ENCODE measurements around the gene HOXD3.

HOXD3 gene

DNA sequence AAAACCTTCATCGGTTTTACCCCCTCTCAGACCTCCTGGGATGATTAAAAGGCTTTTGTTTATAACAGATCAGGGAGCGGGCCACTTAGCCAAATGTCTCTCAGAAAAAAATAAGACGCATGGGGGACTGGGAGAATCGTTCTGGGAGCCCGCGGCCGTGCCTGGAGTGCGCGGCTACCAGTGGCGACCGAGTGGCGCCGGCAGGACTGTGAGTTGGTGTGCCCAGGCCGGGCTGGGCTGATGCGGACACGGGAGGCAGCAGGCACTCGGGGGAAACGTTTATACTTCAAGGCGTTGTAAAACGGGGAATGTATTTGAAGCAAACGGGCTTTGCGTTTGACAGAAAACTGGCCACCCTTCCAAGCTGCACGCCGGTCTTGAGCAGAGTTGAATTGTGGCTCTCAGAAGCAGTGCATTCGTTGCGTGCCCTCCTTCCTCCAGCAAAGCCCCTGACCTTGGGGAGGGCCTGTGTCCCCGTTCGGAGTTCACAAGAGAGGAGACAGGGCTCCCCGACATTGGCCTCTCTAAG is 45.2 kb upstream of the HOXD3 start:
- in situ Hi-C loops (cut with MboI; ENCODE audit: low sequenced_read_pairs, unreplicated experiment) = no loop called here
- TF ChIP-seq, protein P1, sequence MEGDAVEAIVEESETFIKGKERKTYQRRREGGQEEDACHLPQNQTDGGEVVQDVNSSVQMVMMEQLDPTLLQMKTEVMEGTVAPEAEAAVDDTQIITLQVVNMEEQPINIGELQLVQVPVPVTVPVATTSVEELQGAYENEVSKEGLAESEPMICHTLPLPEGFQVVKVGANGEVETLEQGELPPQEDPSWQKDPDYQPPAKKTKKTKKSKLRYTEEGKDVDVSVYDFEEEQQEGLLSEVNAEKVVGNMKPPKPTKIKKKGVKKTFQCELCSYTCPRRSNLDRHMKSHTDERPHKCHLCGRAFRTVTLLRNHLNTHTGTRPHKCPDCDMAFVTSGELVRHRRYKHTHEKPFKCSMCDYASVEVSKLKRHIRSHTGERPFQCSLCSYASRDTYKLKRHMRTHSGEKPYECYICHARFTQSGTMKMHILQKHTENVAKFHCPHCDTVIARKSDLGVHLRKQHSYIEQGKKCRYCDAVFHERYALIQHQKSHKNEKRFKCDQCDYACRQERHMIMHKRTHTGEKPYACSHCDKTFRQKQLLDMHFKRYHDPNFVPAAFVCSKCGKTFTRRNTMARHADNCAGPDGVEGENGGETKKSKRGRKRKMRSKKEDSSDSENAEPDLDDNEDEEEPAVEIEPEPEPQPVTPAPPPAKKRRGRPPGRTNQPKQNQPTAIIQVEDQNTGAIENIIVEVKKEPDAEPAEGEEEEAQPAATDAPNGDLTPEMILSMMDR (IDR thresholded peaks at IDR 0.05; ENCODE audit: borderline replicate concordance, control extremely low read depth, extremely low read depth, insufficient read depth, missing control alignments) = no peak
- no peak for DNase-seq (ENCODE audit: low spot score)

DNA sequence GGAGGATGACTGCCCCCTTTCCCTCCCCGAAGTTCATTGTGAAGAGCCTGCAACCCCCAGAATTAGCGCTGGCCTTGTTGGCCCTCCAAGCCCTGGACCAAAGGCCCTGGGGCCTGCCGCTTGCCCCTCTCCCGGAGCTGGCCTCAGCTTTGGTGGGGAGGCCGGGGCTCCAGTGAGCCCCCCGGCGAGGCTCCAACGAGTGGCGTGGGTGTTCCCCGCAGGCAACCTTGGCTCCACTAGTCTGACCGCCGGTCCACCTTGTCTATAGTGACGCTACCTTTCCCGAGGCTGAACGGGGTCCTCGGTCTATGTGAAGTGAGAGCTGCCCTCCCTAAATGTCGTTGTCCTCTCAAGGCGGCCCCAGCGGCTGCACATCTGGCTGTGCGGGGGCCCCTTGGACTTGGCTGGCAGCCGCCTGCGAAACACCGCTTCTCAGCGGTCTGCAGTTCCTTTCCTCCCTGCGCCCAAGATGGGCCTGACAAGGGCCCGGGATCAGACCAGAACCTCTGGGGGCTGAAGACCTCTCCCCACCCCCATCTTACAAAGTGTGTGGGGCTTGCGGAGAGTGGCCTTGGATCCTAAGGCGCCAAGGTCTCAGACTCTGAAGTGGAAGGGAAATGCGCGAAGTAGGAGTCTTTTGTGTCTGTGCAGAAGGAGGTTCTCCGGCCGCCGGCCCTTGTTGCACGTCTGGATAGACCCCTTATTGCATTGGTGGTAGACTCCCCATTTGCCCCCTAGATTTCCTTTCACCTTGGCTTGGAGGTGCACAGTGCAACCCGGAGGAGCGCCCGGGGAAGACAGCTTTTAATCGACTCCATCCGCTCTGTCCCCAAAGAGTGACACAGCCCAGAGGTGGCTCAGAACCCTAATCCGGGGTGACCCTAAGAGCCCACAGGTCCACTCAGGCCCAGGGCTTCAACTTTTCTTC is 44.5 kb upstream of the HOXD3 start:
- in situ Hi-C loops (cut with MboI; ENCODE audit: low sequenced_read_pairs, unreplicated experiment) = no loop called here

DNA sequence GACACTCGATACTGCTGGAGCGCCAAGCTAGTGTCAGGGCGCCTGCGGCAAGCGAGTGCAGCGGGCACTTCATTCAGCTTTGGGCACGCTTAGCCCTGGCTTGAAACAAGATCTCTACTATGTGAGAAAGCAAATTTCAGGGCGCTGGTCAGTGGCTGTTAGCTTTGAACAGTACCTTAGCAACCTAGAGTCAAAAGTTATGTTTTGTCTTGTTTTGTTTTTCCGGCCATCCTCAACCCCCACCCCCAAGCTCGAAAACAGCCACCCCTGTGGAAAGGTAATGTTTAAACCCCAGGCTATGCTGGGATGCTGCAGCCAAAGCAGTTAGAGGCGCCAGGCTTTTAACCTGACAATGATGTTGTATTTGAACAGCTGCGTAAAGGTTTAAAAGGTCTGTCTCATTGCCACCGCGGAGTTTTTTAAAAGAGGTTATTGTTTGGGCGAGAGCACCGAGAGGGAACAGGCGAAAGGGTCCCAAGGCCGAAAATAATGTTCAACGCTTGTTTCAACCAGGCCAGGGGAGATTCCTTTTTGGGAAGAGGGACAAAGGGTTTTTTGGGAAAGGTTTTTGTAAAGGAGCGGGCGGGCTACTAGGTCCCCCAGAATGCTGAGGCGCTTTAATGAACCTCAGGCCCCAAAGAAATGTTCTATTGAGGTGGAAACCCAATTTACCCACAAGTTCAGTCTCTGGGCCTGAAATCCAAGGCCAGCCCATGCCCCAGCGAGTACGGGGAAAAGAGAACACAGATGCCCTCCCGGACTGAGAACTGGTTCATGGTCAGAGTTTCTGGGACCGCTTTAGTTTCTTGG is 42.8 kb upstream of the HOXD3 start:
- no peak for DNase-seq (ENCODE audit: low spot score)
- TF ChIP-seq, protein P1 (IDR thresholded peaks at IDR 0.05; ENCODE audit: borderline replicate concordance, control extremely low read depth, extremely low read depth, insufficient read depth, missing control alignments) = no peak
- in situ Hi-C loops (cut with MboI; ENCODE audit: low sequenced_read_pairs, unreplicated experiment) = no loop called here

More for the DNA sequence above, 44.5 kb upstream of the HOXD3 start:
- TF ChIP-seq, protein P1 (IDR thresholded peaks at IDR 0.05; ENCODE audit: borderline replicate concordance, control extremely low read depth, extremely low read depth, insufficient read depth, missing control alignments) = no peak
- no peak for DNase-seq (ENCODE audit: low spot score)

DNA sequence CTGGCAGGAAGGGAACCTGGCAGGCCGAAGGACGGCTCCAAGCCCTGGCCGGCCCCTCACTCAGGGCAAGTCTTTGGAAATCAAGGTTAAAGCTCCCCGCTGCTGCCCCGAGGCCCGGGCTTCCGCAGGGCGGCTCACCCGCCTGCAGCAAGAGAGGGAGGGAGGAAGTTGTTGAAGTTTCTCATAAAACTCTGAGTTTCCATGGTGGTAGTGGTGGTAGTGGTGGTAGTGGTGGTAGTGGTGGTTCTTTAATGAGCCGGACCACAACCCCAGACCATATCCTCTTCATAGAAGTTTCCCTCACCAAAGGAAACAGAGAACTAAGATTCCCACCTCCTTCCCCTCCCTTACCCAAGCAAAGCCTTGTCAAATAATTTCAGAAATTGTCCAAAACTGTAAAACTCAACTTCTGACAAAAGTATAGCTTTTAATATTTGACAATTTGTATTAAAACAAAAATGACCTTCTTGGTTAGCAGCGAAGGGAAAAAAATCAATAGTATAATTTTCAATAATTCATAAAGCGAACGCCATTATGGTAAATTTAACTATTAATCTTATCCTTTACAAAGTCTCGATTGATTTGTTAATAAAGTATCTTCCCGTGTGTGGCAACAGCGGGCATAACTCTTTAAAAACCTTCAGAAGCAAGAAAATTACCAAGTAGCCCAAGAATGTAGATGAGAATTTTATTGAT is 42.0 kb upstream of the HOXD3 start:
- in situ Hi-C loops (cut with MboI; ENCODE audit: low sequenced_read_pairs, unreplicated experiment) = no loop called here

DNA sequence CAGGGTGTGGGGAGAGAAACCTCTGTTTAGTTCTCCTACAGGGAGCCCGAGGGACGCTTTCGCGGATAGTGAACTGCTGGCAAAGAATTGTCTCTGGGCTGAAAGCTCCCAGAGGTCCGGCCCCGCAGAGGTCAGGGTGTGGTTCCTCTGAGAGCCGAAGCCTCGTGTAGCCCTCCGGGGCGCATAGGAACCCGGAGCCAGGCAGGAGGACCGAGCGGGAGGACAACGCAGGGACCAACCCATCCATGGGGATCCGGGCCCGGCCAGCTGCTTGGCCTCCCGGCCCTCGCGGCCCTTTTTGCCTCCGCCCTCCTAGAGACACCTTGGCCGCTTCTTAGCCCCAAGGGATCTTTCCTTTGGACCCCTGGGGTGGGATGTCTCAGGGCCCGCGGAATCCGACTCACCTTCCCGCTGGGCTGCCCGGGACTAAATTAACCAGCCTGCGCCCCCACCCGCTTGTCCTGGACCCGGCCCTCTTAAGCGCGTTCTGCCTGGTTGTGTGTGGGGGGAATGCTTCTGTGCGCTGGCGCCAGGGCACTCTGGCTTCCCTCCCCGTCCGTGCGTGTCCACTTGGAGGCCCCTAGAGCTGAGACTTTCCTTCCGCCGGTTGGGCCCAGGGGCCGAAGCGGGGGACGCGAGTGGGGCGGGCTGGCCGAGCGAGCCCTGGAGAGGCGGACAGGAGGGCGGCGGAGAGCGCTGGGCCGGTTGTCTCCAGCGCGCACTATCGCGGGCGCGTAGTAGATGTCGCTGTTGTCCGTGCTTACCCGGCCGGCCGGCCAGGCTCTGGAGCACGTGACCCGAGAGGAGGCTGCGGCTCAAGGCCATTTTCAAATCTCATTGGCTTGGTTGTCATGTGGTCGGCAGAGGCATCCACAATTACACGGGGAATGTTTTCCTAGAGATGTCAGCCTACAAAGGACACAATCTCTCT is 41.0 kb upstream of the HOXD3 start, which contains the start of gene HOXD10:
HOXD10 (plus strand) TSS at position 896 of the 931 bp plus-strand sequence. CDS start 56 bp downstream, outside the sequence.
- in situ Hi-C loops (cut with MboI; ENCODE audit: low sequenced_read_pairs, unreplicated experiment) = no loop called here
- DNase-seq (ENCODE audit: low spot score) = no peak
- TF ChIP-seq, protein P1 (IDR thresholded peaks at IDR 0.05; ENCODE audit: borderline replicate concordance, control extremely low read depth, extremely low read depth, insufficient read depth, missing control alignments) = no peak

More for the DNA sequence above, 42.0 kb upstream of the HOXD3 start:
- no peak for DNase-seq (ENCODE audit: low spot score)
- TF ChIP-seq, protein P1 (IDR thresholded peaks at IDR 0.05; ENCODE audit: borderline replicate concordance, control extremely low read depth, extremely low read depth, insufficient read depth, missing control alignments) = no peak
